Activated CD4-positive, alpha-beta T cell treated with anti-CD3 and anti-CD28 coated beads, Interleukin-2, amount 50 U/mL, for 16 hours (primary cell): Measurements from ENCODE around the gene XRN2.

Source experiments
- DNase-seq: peaks from one replicate; pipeline ENCODE4 v3.0.0-alpha.2; 2020

The XRN2 gene

GRCh38 chr20:21433329-21433890 lies 130.3 kb downstream of the XRN2 start:
- no peak for DNase-seq

- DNase-seq = no peak
These were observed 132.4 kb downstream of the XRN2 start for GRCh38 chr20:21435576-21435975.

- no peak for DNase-seq
These were observed 133.1 kb downstream of the XRN2 start for GRCh38 chr20:21436205-21436604.

- DNase-seq = no peak
These were observed 134.1 kb downstream of the XRN2 start for GRCh38 chr20:21437248-21437647.

- no peak for DNase-seq
These were observed 134.7 kb downstream of the XRN2 start for GRCh38 chr20:21437816-21438215.
